HEK293 (cell line): ENCODE measurements around the gene ISOC1.

Source experiments
- CTCF ChIA-PET: fragments of 350-600 bp; formaldehyde crosslinking; extraction: SDS; loops from one replicate; lab custom pipeline; 2021; ENCODE audit warnings: antibody characterized with exemption; lab: Yijun Ruan, JAX
- POLR2A ChIA-PET: fragments of 300-600 bp; formaldehyde crosslinking; extraction: SDS; loops from one replicate; lab custom pipeline; 2020; ENCODE audit warnings: antibody characterized with exemption, inconsistent platforms; lab: Yijun Ruan, JAX
- H3K27ac ChIP-seq: fragments of 200-500 bp; sonication (Bioruptor generic); 2 replicates; pipeline ENCODE4 v1.5.1; 2014; ENCODE audit warnings: low read depth, low read length, control low read depth, inconsistent platforms; ENCODE audit errors: extremely low read depth
- H3K36me3 ChIP-seq, 2 experiments: fragments of 200-500 bp in 1 of 2; sonication (Bioruptor generic) in 1 of 2; 1 replicate in 1 of 2; 2 replicates in 1 of 2; pipeline ENCODE4 v1.5.1; 2014 to 2017; ENCODE audit warnings: inconsistent platforms in 2 of 2, low read length in 2 of 2; ENCODE audit not compliant: control insufficient read depth in 2 of 2, insufficient read depth in 1 of 2
- H3K4me1 ChIP-seq: fragments of 200-500 bp; sonication (Bioruptor generic); 2 replicates; pipeline ENCODE4 v1.5.1; 2014; ENCODE audit warnings: mild to moderate bottlenecking, low read length, inconsistent platforms; ENCODE audit not compliant: control insufficient read depth, insufficient read depth
- H3K4me3 ChIP-seq: 2 replicates; pipeline ENCODE4 v1.5.1; 2011; ENCODE audit warnings: low read depth, mild to moderate bottlenecking, control low read depth, low read length, moderate library complexity
- H3K9me3 ChIP-seq: fragments of 200-500 bp; sonication (Bioruptor generic); 2 replicates; pipeline ENCODE4 v1.5.1; 2014; ENCODE audit warnings: low read depth, low read length, inconsistent platforms; ENCODE audit not compliant: control insufficient read depth, insufficient read depth
- MYNN ChIP-seq: fragments of 450-650 bp; formaldehyde crosslinking; IDR thresholded peaks from 2 replicates; pipeline ENCODE4 v1.5.1; 2016; ENCODE audit warnings: missing biosample characterization, missing genetic modification characterization, borderline replicate concordance
- ZBTB26 ChIP-seq: fragments of 450-650 bp; formaldehyde crosslinking; optimal IDR thresholded peaks from 2 replicates; pipeline ENCODE3; 2016; ENCODE audit warnings: missing biosample characterization, mild to moderate bottlenecking, missing genetic modification characterization
- ZFP37 ChIP-seq: fragments of 450-650 bp; formaldehyde crosslinking; IDR thresholded peaks from 2 replicates; pipeline ENCODE4 v1.5.1; 2016; ENCODE audit warnings: missing biosample characterization, missing genetic modification characterization
- ZNF133 ChIP-seq: fragments of 450-650 bp; formaldehyde crosslinking; IDR thresholded peaks from 2 replicates; pipeline ENCODE4 v1.5.1; 2016; ENCODE audit warnings: missing biosample characterization, missing genetic modification characterization
- ZNF138 ChIP-seq: fragments of 450-650 bp; formaldehyde crosslinking; IDR thresholded peaks from 2 replicates; pipeline ENCODE4 v1.5.1; 2016; ENCODE audit warnings: missing biosample characterization, missing genetic modification characterization, borderline replicate concordance
- ZNF335 ChIP-seq: fragments of 450-650 bp; formaldehyde crosslinking; conservative IDR thresholded peaks from 2 replicates; pipeline ENCODE4 v1.5.1; 2016; ENCODE audit warnings: missing biosample characterization, missing genetic modification characterization
- ZNF530 ChIP-seq: fragments of 450-650 bp; formaldehyde crosslinking; IDR thresholded peaks from 2 replicates; pipeline ENCODE4 v1.5.1; 2016; ENCODE audit warnings: low read depth, missing biosample characterization, missing genetic modification characterization
- ZNF558 ChIP-seq: fragments of 450-650 bp; formaldehyde crosslinking; IDR thresholded peaks from 2 replicates; pipeline ENCODE4 v1.5.1; 2016; ENCODE audit warnings: missing biosample characterization, missing genetic modification characterization
- ZNF561 ChIP-seq: fragments of 450-650 bp; IDR thresholded peaks from 2 replicates; pipeline ENCODE4 v1.5.1; 2018; ENCODE audit warnings: missing biosample characterization, missing genetic modification characterization, borderline replicate concordance
- ZNF600 ChIP-seq: fragments of 450-650 bp; formaldehyde crosslinking; IDR thresholded peaks from 2 replicates; pipeline ENCODE4 v1.5.1; 2016; ENCODE audit warnings: missing biosample characterization, missing genetic modification characterization
- ZNF624 ChIP-seq: fragments of 450-650 bp; formaldehyde crosslinking; IDR thresholded peaks from 2 replicates; pipeline ENCODE4 v1.5.1; 2017; ENCODE audit warnings: missing biosample characterization, missing genetic modification characterization
- ZNF626 ChIP-seq: fragments of 450-650 bp; sonication (Bioruptor Pico); formaldehyde crosslinking; IDR thresholded peaks from 2 replicates; pipeline ENCODE4 v1.5.1; 2018; ENCODE audit warnings: missing biosample characterization, missing genetic modification characterization, inconsistent platforms
- ZNF629 ChIP-seq: fragments of 450-650 bp; formaldehyde crosslinking; IDR thresholded peaks from 2 replicates; pipeline ENCODE4 v1.5.1; 2017; ENCODE audit warnings: missing biosample characterization, missing genetic modification characterization
- ZNF768 ChIP-seq: fragments of 450-650 bp; formaldehyde crosslinking; IDR thresholded peaks from 2 replicates; pipeline ENCODE4 v1.5.1; 2018; ENCODE audit warnings: missing biosample characterization, mild to moderate bottlenecking, missing genetic modification characterization
- ZNF792 ChIP-seq: fragments of 450-650 bp; formaldehyde crosslinking; IDR thresholded peaks from 2 replicates; pipeline ENCODE4 v1.5.1; 2016; ENCODE audit warnings: missing biosample characterization, missing genetic modification characterization
- TF ChIP-seq, protein P1 (sequence below): fragments of 450-650 bp; formaldehyde crosslinking; IDR thresholded peaks from 2 replicates; pipeline ENCODE4 v1.5.1; 2016; ENCODE audit warnings: missing biosample characterization, missing genetic modification characterization
- TF ChIP-seq, protein P2 (sequence below): IDR thresholded peaks from 2 replicates; pipeline ENCODE4 v1.6.1; 2011; ENCODE audit warnings: mild to moderate bottlenecking, low read depth, low read length, borderline replicate concordance
- TF ChIP-seq, protein P3 (sequence below): fragments of 450-650 bp; formaldehyde crosslinking; IDR thresholded peaks from 2 replicates; pipeline ENCODE4 v1.5.1; 2016; ENCODE audit warnings: missing biosample characterization, missing genetic modification characterization
- TF ChIP-seq, protein P4 (sequence below): fragments of 450-650 bp; formaldehyde crosslinking; IDR thresholded peaks from 2 replicates; pipeline ENCODE4 v1.5.1; 2017; ENCODE audit warnings: missing biosample characterization, missing genetic modification characterization
- TF ChIP-seq, protein P5 (sequence below): fragments of 450-650 bp; formaldehyde crosslinking; IDR thresholded peaks from 2 replicates; pipeline ENCODE4 v1.5.1; 2016; ENCODE audit warnings: missing biosample characterization, missing genetic modification characterization

ISOC1 gene

DNA sequence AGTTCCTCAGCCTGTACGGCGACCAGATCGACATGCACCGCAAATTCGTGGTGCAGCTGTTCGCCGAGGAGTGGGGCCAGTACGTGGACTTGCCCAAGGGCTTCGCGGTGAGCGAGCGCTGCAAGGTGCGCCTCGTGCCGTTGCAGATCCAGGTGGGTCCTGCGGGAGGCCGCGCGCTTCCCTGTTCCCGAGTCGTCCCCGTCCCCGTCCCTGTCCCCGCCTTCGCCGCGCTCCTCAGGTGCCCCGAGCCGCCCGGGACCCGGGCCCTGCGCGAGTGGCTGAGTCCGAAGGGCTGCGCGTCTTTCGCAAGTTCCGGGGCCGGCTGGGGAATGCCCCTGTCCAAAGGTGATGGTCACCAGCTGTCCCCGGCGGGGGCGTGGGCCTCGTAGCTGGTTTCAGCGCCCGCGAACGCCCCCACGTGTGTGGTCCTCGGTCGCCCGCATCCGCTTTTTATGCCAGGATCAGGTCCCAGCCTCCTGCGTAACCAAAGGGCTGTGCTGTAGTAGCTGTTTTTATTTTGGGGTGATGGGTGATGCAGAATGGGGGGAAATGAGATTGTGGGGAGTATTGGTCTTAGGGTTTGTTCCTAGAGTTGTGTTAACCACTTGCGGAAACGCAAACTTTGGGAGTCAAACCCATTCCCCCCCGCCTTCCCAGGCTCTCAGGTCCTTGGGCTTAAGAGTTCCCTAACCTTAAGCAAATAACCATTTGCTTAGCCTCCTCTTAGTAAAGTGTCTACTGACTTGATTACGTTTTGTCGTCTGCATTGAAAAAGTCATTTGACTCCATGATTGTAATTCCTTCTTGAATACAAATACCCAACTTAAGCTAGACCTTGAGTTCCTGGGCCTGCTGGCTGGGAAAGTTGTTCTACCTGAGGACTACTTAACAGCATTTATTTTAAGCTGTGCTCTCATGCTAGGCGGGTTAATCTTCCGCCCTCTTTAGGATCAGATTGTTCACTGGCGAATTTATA is 663 bp downstream of the ISOC1 start (continued):
- TF ChIP-seq, protein P1, sequence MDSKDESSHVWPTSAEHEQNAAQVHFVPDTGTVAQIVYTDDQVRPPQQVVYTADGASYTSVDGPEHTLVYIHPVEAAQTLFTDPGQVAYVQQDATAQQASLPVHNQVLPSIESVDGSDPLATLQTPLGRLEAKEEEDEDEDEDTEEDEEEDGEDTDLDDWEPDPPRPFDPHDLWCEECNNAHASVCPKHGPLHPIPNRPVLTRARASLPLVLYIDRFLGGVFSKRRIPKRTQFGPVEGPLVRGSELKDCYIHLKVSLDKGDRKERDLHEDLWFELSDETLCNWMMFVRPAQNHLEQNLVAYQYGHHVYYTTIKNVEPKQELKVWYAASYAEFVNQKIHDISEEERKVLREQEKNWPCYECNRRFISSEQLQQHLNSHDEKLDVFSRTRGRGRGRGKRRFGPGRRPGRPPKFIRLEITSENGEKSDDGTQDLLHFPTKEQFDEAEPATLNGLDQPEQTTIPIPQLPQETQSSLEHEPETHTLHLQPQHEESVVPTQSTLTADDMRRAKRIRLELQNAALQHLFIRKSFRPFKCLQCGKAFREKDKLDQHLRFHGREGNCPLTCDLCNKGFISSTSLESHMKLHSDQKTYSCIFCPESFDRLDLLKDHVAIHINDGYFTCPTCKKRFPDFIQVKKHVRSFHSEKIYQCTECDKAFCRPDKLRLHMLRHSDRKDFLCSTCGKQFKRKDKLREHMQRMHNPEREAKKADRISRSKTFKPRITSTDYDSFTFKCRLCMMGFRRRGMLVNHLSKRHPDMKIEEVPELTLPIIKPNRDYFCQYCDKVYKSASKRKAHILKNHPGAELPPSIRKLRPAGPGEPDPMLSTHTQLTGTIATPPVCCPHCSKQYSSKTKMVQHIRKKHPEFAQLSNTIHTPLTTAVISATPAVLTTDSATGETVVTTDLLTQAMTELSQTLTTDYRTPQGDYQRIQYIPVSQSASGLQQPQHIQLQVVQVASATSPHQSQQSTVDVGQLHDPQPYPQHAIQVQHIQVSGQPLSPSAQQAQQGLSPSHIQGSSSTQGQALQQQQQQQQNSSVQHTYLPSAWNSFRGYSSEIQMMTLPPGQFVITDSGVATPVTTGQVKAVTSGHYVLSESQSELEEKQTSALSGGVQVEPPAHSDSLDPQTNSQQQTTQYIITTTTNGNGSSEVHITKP (tag by site-specific recombination), result peak; percentile 81
- TF ChIP-seq ZNF629 (tag by site-specific recombination) (no peak; the same call in none of the 2 replicates), ZNF530 (tag by site-specific recombination) (no peak), ZBTB26 (tag by site-specific recombination) (peak; percentile 97), ZNF335 (tag by site-specific recombination) (peak; percentile 91), ZNF133 (tag by site-specific recombination) (no peak)
- TF ChIP-seq, protein P2, sequence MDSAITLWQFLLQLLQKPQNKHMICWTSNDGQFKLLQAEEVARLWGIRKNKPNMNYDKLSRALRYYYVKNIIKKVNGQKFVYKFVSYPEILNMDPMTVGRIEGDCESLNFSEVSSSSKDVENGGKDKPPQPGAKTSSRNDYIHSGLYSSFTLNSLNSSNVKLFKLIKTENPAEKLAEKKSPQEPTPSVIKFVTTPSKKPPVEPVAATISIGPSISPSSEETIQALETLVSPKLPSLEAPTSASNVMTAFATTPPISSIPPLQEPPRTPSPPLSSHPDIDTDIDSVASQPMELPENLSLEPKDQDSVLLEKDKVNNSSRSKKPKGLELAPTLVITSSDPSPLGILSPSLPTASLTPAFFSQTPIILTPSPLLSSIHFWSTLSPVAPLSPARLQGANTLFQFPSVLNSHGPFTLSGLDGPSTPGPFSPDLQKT, result no peak
- TF ChIP-seq, protein P3, sequence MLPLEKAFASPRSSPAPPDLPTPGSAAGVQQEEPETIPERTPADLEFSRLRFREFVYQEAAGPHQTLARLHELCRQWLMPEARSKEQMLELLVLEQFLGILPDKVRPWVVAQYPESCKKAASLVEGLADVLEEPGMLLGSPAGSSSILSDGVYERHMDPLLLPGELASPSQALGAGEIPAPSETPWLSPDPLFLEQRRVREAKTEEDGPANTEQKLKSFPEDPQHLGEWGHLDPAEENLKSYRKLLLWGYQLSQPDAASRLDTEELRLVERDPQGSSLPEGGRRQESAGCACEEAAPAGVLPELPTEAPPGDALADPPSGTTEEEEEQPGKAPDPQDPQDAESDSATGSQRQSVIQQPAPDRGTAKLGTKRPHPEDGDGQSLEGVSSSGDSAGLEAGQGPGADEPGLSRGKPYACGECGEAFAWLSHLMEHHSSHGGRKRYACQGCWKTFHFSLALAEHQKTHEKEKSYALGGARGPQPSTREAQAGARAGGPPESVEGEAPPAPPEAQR (tag by site-specific recombination), result no peak
- TF ChIP-seq, all 188 proteins: peak for 37

- ChIA-PET POLR2A (interaction anchor here (0.9 to 1.0 kb wide), 2 partner anchors 23 to 558 kb away, joined by 3 read pairs; no protein-coding TSS in a partner anchor), CTCF (interaction anchor here (0.5 to 1.2 kb wide), 6 partner anchors 23 to 895 kb away, joined by 3 to 4 read pairs (median 3); no protein-coding TSS in a partner anchor)
- TF ChIP-seq, protein P4, sequence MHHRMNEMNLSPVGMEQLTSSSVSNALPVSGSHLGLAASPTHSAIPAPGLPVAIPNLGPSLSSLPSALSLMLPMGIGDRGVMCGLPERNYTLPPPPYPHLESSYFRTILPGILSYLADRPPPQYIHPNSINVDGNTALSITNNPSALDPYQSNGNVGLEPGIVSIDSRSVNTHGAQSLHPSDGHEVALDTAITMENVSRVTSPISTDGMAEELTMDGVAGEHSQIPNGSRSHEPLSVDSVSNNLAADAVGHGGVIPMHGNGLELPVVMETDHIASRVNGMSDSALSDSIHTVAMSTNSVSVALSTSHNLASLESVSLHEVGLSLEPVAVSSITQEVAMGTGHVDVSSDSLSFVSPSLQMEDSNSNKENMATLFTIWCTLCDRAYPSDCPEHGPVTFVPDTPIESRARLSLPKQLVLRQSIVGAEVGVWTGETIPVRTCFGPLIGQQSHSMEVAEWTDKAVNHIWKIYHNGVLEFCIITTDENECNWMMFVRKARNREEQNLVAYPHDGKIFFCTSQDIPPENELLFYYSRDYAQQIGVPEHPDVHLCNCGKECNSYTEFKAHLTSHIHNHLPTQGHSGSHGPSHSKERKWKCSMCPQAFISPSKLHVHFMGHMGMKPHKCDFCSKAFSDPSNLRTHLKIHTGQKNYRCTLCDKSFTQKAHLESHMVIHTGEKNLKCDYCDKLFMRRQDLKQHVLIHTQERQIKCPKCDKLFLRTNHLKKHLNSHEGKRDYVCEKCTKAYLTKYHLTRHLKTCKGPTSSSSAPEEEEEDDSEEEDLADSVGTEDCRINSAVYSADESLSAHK (tag by site-specific recombination), result no peak
- TF ChIP-seq ZNF626 (tag by site-specific recombination) (no peak), ZNF558 (no peak), ZNF138 (tag by site-specific recombination) (no peak), ZNF768 (tag by site-specific recombination) (no peak), ZNF792 (tag by site-specific recombination) (no peak), ZNF600 (tag by site-specific recombination) (peak; percentile 57; the same call in 1 of the 2 replicates), ZNF624 (no peak), ZNF561 (no peak), MYNN (tag by site-specific recombination) (0 out of 2 replicates have a peak, but pooled peaks have one; percentile 54), ZFP37 (no peak)
- TF ChIP-seq, protein P5, sequence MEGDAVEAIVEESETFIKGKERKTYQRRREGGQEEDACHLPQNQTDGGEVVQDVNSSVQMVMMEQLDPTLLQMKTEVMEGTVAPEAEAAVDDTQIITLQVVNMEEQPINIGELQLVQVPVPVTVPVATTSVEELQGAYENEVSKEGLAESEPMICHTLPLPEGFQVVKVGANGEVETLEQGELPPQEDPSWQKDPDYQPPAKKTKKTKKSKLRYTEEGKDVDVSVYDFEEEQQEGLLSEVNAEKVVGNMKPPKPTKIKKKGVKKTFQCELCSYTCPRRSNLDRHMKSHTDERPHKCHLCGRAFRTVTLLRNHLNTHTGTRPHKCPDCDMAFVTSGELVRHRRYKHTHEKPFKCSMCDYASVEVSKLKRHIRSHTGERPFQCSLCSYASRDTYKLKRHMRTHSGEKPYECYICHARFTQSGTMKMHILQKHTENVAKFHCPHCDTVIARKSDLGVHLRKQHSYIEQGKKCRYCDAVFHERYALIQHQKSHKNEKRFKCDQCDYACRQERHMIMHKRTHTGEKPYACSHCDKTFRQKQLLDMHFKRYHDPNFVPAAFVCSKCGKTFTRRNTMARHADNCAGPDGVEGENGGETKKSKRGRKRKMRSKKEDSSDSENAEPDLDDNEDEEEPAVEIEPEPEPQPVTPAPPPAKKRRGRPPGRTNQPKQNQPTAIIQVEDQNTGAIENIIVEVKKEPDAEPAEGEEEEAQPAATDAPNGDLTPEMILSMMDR (tag by site-specific recombination), result peak; percentile 27; the same call in 1 of the 2 replicates
- no peaks in the 10 kb centered on the region for H3K36me3 ChIP-seq
- H3K4me1 ChIP-seq, result peaks cover 14% of the 10 kb centered on the region
- H3K4me3 ChIP-seq, result no peak overlapping the region
- H3K27ac ChIP-seq, result no peak overlapping the region
- no peaks in the 10 kb centered on the region for H3K9me3 ChIP-seq
Observed at GRCh38 chr5:129096382-129096991, 1.9 kb downstream of the ISOC1 start.
